HG03378 (cell line): Measurements from ENCODE around the gene SPATA6L.
A peak's percentile ranks its signal among the peaks of the same experiment; 100 is the strongest.
"Not testable (repeated sequence)": the region's sequence is repeated elsewhere in the genome, so short reads cannot be mapped to it uniquely, and the experiment has no call there.

Experiments
- ATAC-seq: cut with Tn5 transposase; IDR thresholded peaks from one replicate; pipeline ENCODE4 v1.9.1; 2021; ENCODE audit warnings: mild to moderate bottlenecking, moderate library complexity; ENCODE audit not compliant: unreplicated experiment

Gene SPATA6L

DNA sequence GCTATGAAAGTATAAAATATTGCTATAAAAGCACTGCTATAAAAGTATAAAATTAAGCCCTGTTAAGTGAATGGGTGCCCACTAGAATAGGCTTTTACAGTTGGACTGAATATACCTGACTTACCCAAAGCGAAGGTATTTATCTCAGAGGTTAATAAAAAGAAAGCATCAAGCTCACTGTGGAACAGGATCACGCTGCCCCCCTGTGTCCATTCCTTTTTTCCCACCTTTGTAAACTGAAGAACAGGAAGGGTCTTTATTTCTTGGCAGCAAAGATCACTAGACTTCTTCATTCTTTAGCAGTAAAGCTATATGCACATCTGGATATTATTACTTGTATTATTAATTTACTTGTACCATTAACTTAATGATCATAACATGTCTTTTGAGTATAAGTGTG lies 26.3 kb downstream of the SPATA6L start:
- ATAC-seq, result no peak

DNA sequence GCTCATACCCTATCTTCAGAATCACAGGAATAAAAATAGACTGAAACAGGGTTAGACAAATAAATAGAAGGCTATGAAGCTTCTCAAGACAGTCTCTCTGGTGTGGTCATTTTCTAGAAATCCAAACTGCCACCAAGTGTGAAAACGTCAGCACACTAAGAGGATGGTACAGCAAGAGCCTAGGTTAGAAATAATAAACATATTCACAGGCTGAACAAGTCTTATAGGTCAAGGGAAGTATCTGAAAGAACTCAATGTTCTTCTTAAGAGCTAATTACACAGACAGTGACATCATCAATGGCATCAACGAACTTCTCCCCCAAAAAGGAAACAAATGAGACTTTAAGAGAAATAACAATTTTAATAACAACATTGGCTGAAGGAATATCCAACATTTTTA lies 26.9 kb downstream of the SPATA6L start:
- no peak for ATAC-seq

DNA sequence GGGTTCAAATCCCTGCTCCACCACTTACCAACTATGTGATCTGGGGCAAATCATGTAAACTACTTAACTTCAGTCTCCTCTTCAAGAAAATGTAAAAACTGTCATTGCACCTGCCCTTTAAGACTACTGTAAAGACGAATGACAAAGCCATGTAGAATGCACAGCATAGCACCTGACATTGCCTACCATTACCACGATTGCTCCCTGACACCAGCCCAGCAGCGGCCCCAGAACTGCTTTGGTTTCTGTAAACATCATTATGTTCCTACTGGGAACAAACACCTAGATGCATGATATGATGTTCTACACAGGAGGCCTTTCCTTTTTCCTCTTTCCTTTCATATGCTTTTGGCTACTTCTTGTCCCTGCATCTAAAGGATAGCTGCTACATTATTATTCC lies 27.3 kb downstream of the SPATA6L start:
- no peak for ATAC-seq

DNA sequence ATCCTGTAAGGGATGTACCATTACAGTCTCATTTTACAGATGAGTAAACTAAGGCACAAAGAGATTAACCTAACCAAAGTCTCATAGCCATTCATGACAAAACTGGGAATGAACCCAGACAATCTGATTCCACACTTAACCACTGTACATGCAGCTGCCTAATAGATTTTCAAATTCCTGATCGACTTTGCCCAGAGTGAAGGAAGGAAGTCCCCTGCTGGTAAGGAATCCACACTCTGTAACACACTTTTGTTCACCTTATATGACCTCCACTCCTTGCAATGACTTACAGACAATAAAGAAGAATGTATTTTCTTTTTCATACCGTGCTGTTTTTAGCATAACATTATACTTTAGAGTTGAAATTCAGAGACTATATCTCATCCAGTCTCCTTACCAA lies 35.4 kb downstream of the SPATA6L start:
- no peak for ATAC-seq

DNA sequence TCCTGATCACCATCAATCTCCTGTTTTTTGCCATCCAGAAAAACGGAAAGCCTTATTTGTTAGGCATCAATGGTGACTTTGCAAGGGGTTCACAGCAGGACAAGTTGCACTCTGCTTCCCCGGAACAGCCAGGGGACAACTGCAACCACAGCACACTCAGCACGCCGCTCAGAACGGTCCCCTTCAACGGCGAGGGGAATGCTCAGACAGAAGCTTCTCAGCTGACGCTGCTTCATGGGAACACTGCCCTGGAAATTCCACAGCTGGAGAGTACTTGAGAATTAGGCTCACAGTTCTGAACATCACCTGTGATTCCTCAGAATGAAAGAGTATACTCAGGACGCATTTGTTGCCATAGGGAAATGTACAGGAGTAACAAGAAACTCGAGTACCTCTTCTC lies 44.3 kb downstream of the SPATA6L start:
- ATAC-seq, result no peak

DNA sequence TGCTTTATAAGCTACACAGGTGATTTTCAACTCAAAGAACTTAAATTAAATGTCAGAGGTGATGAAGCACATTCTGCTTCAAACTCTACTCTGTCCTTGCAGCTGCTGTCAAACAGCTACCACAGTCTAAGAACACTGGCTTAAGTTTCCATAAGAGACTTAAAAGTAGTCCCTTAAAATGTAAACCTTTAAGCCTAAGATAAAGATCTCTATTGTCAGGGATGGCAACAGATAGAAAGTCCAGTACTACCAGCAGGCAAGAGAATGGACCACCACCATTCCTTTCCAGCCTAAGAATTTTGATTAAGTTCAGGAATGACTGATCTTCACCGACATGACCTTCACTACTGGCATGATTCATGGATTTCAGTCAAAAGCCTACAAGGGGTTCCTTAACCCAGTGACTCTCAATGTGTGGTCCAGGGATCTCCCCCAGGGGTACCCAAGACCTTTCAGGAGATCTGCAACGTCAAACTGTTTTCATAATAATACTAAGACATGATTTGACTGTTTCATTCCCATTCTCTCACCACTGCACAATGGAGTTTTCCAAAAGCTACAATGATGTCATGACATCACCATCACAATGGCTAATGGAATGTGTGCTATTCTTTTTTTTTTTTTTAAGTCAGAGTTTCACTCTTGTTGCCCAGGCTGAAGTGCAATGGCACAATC lies 45.3 kb downstream of the SPATA6L start:
- ATAC-seq, result no peak

DNA sequence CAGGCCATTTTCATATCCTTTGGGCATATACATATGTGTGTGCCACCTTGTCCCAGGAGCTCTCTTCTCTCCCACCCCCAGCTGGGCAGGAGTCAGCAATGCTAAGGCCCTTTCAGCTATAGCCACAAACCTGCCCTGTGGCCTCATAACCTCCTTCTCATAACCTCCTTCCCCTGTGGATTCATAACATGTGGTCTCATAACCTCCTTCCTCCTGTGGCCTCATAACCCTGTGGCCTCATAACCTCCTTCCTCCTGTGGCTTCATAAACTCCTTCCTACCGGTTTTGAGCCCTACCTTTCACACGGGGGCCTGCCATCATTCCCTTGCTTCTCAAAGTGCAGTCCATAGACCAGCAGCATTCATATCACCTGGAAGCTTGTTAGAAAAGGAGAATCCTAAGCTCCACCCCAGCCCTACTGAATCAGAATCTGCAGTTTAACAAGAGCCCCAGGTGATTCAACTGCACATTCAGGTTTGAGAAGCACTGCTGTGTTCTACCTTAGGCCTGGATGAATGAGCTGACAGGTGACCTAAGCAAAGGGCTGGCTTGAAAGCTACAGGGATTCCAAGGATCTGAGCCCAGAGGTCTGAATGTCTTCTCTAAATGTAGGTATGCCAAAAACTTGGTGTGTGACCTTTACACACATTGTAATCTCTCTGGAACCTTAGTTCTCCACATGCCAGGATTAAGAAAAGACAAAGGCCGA lies 46.1 kb downstream of the SPATA6L start:
- ATAC-seq, result no peak

DNA sequence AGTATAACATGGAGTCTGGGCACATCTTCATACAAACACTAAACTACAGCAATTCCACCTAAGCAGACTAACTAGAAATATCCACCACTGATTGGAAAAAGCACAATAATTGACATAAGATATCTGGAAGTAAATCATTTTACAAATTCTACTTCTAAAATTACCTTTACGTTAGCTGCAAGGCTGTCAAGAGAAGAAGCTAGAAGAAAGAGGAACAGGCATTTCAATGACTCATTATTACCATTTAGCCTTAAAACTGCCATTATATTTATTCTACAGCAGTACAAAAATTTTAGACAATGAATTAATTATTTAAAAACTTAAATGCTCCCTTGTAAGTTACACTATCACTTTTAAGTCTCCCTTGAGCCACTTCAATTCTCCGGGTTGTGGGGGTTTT lies 47.6 kb downstream of the SPATA6L start:
- ATAC-seq, result no peak

DNA sequence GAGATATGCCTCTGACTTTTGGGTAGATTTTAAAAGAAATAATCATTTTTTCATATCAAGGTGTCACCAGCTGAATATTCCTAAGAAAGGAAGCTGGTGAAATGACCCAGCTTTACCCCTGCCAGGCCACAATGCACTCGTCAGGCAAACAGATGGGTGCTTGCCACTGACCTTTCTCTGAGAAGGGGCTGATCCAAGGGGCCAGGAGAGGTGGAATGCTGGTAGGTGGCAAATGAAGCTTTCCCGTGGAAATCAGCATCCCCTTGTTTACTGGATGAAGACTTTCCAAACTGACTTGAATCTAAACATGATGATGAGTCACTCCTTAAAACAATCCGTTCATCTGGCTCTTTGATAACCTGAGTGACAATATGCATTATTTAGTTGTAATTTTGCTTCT lies 48.5 kb downstream of the SPATA6L start:
- no peak for ATAC-seq

DNA sequence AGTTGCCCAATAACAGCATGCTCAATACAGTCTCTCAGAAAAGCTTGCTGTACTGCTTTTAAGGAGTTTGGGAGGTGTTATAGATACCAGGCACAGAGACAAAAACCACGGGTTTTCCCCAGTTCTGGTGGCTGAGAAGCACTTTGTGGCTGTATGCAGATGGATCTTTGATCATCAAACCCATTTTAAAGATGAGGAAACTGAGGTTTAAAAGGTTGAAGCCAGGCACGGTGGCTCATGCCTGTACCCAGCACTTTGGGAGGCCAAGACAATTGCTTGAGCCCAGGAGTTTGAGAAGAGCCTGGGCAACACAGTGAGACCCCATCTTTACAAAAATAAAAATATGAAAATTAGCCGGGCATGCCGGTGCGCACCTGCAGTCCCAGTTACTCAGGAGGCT lies 50.5 kb downstream of the SPATA6L start:
- ATAC-seq, result no peak

DNA sequence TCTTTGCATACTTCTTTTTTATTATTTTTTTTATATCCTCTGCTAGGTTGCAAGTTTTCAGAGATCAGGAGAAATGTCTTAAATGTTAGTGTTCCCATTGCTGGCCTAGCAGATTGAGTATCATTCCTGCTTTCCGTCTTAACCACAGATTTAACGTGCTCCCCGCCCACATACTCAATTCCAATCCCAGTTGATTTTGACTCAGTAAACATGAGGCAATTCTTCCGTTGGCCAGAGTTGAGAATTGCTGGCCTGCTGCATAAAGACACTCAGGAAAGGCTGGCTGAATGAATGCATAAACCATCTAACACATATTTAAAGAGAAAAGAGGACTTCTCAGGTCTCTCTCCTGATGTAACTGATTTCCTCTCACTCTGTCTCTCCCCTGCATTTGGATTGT lies 51.0 kb downstream of the SPATA6L start:
- no peak for ATAC-seq

DNA sequence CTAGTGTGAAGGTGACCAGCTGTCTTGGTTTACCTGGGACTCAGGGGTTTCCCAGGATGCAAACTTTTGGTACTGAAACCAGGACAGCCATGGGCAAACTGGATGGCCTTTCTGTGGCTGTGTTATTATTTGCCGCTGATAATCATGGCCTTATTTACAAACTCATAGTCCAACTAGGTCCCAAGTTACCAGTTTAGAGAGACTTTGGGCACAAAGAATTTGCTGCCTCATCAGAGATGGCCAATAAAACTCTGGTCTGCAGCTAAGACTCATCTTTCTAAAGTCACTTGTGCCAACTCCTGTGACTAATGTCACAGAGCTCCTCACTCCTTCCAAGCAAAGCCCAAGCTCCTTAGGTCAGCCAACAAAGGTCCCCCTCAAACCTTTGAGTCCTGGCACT lies 51.7 kb downstream of the SPATA6L start:
- no peak for ATAC-seq

DNA sequence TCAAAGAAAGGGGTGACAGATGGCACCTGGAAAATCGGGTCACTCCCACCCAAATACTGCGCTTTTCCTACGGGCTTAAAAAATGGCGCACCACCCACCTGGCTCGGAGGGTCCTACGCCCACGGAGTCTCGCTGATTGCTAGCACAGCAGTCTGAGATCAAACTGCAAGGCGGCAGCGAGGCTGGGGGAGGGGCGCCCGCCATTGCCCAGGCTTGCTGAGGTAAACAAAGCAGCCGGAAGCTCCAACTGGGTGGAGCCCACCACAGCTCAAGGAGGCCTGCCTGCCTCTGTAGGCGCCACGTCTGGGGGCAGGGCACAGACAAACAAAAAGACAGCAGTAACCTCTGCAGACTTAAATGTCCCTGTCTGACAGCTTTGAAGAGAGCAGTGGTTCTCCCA lies 60.2 kb downstream of the SPATA6L start:
- ATAC-seq, result not testable (repeated sequence)

DNA sequence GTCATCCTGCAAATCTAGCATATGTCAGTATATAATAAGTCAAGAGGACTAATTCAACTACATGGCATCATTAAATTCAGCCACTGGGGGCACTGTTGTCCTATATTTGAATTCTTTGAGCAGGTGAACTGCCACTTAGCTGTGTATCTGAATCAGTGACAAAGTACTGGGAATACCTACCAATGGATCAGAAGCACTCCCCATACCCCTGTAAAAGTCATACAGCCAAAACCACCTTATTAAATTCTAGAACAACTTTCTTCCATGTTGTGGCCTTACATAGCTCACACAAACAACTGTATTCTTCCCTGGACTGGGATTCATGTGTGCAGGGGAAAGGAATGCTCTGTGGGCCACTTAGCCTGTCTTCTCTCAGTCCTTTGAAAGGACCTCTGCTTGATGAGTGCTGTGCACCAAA lies 61.6 kb downstream of the SPATA6L start:
- ATAC-seq, result peak; percentile 75

DNA sequence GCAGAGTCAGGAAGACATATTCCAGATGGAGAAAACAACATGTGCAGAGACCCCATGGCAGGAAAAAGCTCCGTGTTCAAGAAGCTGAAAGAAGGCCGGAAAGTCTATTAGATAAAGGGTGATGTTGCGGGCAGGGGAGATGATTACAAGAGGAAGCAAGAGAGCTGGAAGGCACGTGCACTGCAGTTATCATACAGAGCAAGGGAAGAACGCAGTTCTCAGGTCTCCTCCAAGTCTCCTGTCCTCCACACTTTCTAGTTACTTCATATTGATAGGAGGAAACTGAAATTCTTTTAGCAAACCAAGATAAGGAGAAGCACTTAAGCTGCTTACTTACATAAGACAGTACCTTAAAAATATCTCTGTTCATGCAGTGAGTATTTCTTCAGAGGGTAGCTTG lies 62.5 kb downstream of the SPATA6L start:
- ATAC-seq, result no peak

DNA sequence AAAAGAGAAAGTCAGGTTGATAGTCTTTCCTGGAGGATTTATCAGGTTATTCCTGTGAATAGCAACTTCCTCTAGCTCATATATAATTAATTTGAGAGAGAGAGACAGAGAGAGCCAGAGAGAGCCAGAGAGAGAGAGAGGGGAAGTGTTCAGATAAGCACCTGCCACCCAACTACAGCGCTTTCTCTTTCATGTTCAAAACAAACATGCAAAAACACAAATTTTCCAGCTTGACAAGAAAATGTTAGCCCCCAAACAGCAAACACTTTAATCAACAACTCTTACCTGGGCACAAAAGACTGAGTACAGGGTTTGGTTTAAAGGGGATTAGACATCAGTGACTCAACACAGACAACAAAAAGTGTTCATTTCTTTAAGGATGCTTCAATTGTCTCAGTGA lies 65.9 kb downstream of the SPATA6L start:
- peak; percentile 47 for ATAC-seq

DNA sequence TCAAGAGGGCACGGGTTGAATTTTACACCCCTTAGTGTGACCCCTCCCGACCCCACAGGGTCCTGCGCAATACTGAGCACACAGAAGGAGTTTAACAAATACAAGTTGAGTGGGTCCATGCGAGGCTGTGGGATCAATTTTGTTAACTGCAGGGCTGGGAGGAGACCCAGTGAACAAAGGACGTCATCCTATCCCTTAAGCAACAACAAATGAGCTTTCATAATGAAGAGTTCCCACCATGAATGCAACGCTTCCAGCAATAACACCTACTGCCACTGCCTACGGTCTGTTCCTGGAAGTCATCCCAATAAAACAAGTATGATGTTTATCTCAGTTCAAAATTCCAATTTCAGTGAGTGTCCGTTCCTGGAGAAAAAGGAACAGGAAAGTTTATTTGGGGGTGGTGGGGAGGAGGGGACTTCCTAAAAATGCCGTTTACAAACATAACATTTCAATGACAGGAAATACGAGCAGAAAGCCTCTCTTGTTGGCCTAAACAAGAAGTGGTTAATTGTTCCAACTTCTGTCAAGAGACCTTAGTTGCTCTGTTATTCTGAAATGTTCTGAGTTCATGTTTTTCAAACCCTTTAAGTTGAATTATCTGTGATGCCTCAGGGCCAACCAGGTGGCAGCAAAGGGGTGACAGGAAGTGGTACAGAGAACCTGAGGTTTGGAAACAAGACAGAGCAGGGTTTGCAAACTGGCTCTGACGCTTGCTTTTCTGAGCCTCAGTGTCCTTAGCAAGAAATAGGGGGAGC lies 69.9 kb downstream of the SPATA6L start:
- ATAC-seq, result peak; percentile 52

DNA sequence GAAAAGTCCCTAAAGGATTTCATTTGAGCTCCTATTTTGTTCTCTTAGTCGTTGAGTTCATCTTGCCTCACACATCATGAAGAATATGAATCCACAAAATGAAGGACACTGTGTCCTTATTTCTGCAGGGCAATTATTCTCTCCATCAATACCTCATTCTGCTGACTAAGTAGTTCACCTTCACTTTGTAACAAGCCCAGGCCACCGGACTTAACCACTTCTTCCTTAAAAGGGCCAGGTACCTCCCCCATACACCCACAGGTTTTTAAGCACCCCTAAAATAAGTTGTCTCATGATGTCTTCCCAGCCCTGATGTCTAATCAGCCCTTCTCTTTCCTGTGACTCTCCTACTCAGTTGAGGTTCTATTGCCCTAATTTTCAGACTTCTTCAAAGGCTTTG lies 71.3 kb downstream of the SPATA6L start:
- no peak for ATAC-seq

DNA sequence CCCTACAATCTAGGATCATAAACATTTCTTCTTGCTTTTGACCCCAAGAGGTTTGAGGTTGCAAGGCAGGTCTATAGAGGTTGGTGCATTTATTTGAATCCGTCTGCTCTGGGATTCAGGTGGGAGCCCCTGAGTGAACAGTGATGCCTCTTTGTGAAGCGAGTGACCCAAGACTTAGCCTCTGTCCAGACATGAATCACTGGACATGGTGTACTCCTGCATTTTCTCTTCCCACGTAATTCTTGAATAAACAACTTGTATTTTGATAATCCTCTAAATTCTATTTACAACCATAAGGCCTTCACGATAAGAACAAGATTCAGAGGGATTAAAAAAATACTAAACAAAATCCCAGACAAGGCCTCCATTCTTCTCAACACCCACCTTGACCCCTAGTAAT lies 71.7 kb downstream of the SPATA6L start:
- ATAC-seq, result no peak

DNA sequence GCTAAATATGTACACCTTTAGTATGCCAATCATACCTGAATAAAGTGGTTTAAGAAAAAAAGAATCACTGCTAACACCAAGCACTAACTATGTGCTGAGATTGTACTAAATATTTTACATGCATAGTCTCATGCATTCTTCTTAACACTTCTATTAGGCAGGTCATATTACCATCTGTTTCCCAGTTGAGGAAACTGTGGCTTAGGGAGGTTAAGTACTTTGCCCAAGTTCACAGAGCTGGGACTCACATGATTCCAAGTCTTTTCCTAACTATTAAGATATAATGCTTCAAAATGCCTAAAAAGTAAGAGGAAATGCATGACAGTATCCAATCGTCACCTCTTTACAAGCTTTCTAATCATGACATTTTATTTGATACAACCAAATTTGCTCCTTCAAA lies 73.4 kb downstream of the SPATA6L start:
- no peak for ATAC-seq

DNA sequence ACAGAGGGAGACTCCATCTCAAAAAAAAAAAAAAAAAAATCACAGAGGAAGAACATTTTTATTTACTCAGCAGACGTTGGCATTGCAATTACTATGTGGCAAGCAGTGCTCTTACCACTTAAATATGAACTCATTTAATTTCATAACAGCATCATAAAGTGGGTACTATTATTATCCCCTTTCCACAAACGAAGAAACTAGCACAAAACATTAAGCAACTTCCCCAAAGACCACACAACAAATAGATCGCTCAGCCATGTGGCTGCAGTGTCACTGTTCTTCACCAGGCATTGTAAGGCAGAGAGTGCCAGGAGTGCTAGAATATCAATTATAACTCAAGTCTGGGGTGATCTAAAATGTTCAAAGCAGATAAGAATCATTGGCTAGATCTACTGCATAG lies 74.0 kb downstream of the SPATA6L start:
- ATAC-seq, result no peak

DNA sequence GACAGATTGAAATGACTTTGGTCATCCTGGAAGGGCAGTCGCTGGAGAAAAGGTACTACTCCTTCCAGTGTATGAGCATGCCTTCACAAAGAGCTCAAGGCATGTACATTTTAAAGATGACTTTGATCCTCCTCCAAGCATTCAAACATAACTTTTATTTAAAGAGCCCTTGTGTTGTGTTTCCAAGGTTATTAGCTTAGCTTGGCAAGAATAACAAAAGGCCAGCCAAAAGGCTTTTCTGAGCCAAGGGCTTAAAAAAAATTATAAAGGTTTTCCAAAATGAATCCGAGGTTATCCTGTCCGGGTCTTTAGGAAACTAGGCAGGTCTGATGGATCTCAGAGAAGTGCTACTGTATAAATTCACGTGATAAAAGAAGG lies 75.2 kb downstream of the SPATA6L start:
- ATAC-seq, result no peak
